Caco-2 (cell line): ENCODE data around the gene RAB23. TPM values are rescaled to one million over a fixed set of nuclear protein-coding genes. Genes with fewer than 3 reads are reported as not detected.

Experiments
- BruUV-seq: library from RNA; stranded (reverse); fragments of 400-500 nt; replicated peaks from 2 replicates; lab custom pipeline; 2021; lab: Mats Ljungman, UMichigan
- CTCF ChIA-PET: fragments of 300-600 bp; sonication (Branson Sonifier 250); formaldehyde crosslinking; loops from one replicate; lab custom pipeline; 2022; ENCODE audit warnings: antibody characterized with exemption; lab: Charles Lee
- POLR2A ChIA-PET: fragments of 300-600 bp; sonication (Branson Sonifier 250); formaldehyde crosslinking; loops from one replicate; lab custom pipeline; 2022; ENCODE audit warnings: antibody characterized with exemption; lab: Charles Lee
- DNase-seq, 2 experiments: peaks; one replicate each; pipeline versions ENCODE4 v3.0.0 to v3.0.0-alpha.2; 2020 to 2022
- H3K27me3 ChIP-seq: replicated peaks from 2 replicates; pipeline ENCODE4 v1.6.0; 2011; ENCODE audit warnings: low read length; ENCODE audit not compliant: control insufficient read depth, insufficient read depth
- H3K36me3 ChIP-seq: 2 replicates; pipeline ENCODE4 v1.5.1; 2011; ENCODE audit warnings: low read length; ENCODE audit not compliant: control insufficient read depth, insufficient read depth
- H3K4me1 ChIP-seq: fragments of 250-450 bp; sonication (Bioruptor Pico); 2 replicates; pipeline ENCODE4 v1.5.1; 2020; ENCODE audit warnings: mild to moderate bottlenecking
- H3K4me3 ChIP-seq: 2 replicates; pipeline ENCODE4 v1.5.1; 2011; ENCODE audit warnings: low read depth, mild to moderate bottlenecking, control low read depth, low read length
- H3K9me3 ChIP-seq: fragments of 250-450 bp; sonication (Bioruptor Pico); 2 replicates; pipeline ENCODE4 v1.5.1; 2020; ENCODE audit warnings: mild to moderate bottlenecking, moderate library complexity
- H3K27ac Mint-ChIP-seq: one replicate; pipeline ENCODE4 v1.8.0; 2022; ENCODE audit warnings: mixed read lengths; ENCODE audit not compliant: unreplicated experiment
- H3K27me3 Mint-ChIP-seq: one replicate; pipeline ENCODE4 v1.8.0; 2022; ENCODE audit warnings: mixed read lengths; ENCODE audit not compliant: insufficient read depth, unreplicated experiment
- H3K36me3 Mint-ChIP-seq: one replicate; pipeline ENCODE4 v1.8.0; 2022; ENCODE audit warnings: mild to moderate bottlenecking, mixed read lengths; ENCODE audit not compliant: insufficient read depth, unreplicated experiment
- H3K4me1 Mint-ChIP-seq: one replicate; pipeline ENCODE4 v1.8.0; 2022; ENCODE audit warnings: low read depth, mixed read lengths; ENCODE audit not compliant: unreplicated experiment
- H3K4me3 Mint-ChIP-seq: one replicate; pipeline ENCODE4 v1.8.0; 2022; ENCODE audit warnings: mild to moderate bottlenecking, moderate library complexity, mixed read lengths; ENCODE audit not compliant: unreplicated experiment
- H3K9me3 Mint-ChIP-seq: one replicate; pipeline ENCODE4 v1.8.0; 2022; ENCODE audit warnings: mixed read lengths; ENCODE audit not compliant: unreplicated experiment
- intact Hi-C: fragments of 100-400 bp; cut with micrococcal nuclease; formaldehyde crosslinking; loops from one replicate; pipeline ENCODE4 v1.10.0; 2022; ENCODE audit not compliant: unreplicated experiment
- total RNA-seq: library from RNA; stranded (reverse); gene quantifications from 2 replicates; pipeline ENCODE4 v1.2.3, GENCODE V29; 2022
- TF ChIP-seq, protein P1 (sequence below), 2 experiments: fragments of 200-600 bp in 1 of 2; IDR thresholded peaks; 1 replicate in 1 of 2; 2 replicates in 1 of 2; pipeline versions ENCODE4 v1.5.1 to v1.8.0; 2011 to 2022; ENCODE audit warnings: antibody characterized with exemption in 1 of 2, control low read depth in 1 of 2, inconsistent platforms in 1 of 2, low read depth in 1 of 2, low read length in 1 of 2, mild to moderate bottlenecking in 1 of 2, moderate library complexity in 1 of 2; ENCODE audit not compliant: insufficient read depth in 1 of 2, severe bottlenecking in 1 of 2, unreplicated experiment in 1 of 2

Gene RAB23
- total RNA-seq, 1 experiment from 2014 or later: 13.7 TPM

DNA sequence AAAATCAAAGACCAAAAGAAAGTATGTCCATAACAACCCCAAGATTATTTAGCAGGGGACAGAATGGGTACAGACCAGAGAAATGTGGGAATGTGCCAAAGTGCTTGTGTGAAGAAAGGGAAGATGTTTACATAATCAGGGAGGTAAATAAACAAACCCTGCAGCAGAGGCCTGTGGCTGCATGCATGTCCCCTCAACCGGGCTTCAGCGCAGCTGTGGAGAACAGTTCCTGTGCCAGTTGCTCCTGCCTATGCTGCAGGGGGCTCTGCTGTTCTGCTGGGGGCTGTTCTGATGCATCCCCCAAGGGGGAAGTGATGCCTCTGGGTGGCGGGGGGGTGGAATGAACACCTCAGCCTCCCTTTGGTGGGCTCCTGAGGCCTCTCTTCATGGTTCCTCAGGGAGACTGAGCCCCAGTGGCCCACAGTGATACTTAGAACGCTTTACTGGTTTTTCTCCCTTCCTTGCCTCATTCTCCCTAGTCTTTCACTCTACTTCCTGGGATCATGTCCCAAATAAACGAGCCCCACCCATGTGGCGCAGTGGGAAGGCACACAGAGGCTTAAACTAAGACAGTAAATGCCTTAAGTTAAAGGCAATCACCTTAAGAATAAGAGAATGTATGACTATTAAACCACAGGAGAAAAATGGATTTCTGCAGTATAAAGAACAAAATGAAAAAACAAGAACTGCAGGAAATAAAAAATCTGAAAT lies 23.0 kb downstream of the RAB23 start:
- H3K4me3 ChIP-seq: no peak overlapping the region
- CTCF ChIA-PET: no interaction called here
- no peaks in the 10 kb centered on the region for H3K4me1 ChIP-seq
- H3K9me3 ChIP-seq: no peaks in the 10 kb centered on the region
- H3K27ac Mint-ChIP-seq: no peak overlapping the region
- no peaks in the 10 kb centered on the region for H3K36me3 ChIP-seq
- DNase-seq: no peak
- no TSS peak for BruUV-seq
- intact Hi-C loops: no loop called here
- no peaks in the 10 kb centered on the region for H3K27me3 Mint-ChIP-seq
- H3K27me3 ChIP-seq: no peaks in the 10 kb centered on the region
- POLR2A ChIA-PET: interaction anchor here (0.7 kb wide), 1 partner anchor 10 kb away, joined by 3 read pairs; no protein-coding TSS in a partner anchor
- H3K4me3 Mint-ChIP-seq: no peak overlapping the region
- peaks cover 7% of the 10 kb centered on the region for H3K36me3 Mint-ChIP-seq
- TF ChIP-seq, protein P1, sequence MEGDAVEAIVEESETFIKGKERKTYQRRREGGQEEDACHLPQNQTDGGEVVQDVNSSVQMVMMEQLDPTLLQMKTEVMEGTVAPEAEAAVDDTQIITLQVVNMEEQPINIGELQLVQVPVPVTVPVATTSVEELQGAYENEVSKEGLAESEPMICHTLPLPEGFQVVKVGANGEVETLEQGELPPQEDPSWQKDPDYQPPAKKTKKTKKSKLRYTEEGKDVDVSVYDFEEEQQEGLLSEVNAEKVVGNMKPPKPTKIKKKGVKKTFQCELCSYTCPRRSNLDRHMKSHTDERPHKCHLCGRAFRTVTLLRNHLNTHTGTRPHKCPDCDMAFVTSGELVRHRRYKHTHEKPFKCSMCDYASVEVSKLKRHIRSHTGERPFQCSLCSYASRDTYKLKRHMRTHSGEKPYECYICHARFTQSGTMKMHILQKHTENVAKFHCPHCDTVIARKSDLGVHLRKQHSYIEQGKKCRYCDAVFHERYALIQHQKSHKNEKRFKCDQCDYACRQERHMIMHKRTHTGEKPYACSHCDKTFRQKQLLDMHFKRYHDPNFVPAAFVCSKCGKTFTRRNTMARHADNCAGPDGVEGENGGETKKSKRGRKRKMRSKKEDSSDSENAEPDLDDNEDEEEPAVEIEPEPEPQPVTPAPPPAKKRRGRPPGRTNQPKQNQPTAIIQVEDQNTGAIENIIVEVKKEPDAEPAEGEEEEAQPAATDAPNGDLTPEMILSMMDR (IDR thresholded peaks at IDR 0.05; ENCODE audit: insufficient read depth in 1 of 2, low read depth in 1 of 2, low read length in 1 of 2, severe bottlenecking in 1 of 2, unreplicated experiment in 1 of 2): no peak
- H3K4me1 Mint-ChIP-seq: no peaks in the 10 kb centered on the region
- H3K9me3 Mint-ChIP-seq: no peaks in the 10 kb centered on the region

DNA sequence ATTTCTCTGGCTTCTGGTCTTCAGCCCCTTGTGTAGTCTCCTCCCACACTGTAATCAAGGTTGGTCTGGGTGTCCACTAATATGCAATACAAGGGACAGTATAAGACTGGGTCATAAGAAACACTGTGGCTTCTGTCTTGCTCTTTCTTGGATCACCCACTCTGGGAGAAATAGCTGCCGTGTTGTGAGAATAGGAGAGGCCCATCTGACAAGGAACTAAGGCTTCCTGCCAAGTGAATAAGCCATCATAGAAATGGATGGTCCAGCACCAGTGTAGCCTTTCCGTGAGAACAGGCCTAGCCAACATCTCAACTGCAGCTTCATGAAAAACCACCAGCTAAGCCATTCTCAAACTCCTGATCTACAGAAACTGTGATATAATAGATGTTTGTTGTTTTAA lies 26.6 kb downstream of the RAB23 start:
- ChIA-PET POLR2A (no interaction called here), CTCF (no interaction called here)
- Histone ChIP-seq H3K4me1 (no peaks in the 10 kb centered on the region), H3K4me3 (no peak overlapping the region), H3K36me3 (no peaks in the 10 kb centered on the region), H3K9me3 (no peaks in the 10 kb centered on the region), H3K27me3 (no peaks in the 10 kb centered on the region)
- peaks cover 26% of the 10 kb centered on the region for H3K36me3 Mint-ChIP-seq
- no peaks in the 10 kb centered on the region for H3K9me3 Mint-ChIP-seq
- no peaks in the 10 kb centered on the region for H3K27me3 Mint-ChIP-seq
- intact Hi-C loops: no loop called here
- no peaks in the 10 kb centered on the region for H3K4me1 Mint-ChIP-seq
- H3K4me3 Mint-ChIP-seq: no peak overlapping the region
- H3K27ac Mint-ChIP-seq: no peak overlapping the region
- DNase-seq: no peak
- TF ChIP-seq, protein P1 (IDR thresholded peaks at IDR 0.05; ENCODE audit: insufficient read depth in 1 of 2, low read depth in 1 of 2, low read length in 1 of 2, severe bottlenecking in 1 of 2, unreplicated experiment in 1 of 2): no peak
- BruUV-seq: no TSS peak

- H3K36me3 Mint-ChIP-seq: peaks cover 28% of the 10 kb centered on the region
- Histone ChIP-seq H3K4me3 (no peak overlapping the region), H3K36me3 (no peaks in the 10 kb centered on the region), H3K4me1 (no peaks in the 10 kb centered on the region), H3K9me3 (no peaks in the 10 kb centered on the region), H3K27me3 (no peaks in the 10 kb centered on the region)
- DNase-seq: no peak
- BruUV-seq: no TSS peak
- ChIA-PET POLR2A (no interaction called here), CTCF (no interaction called here)
- no peak overlapping the region for H3K27ac Mint-ChIP-seq
- H3K4me1 Mint-ChIP-seq: no peaks in the 10 kb centered on the region
- intact Hi-C loops: loop anchor here (5.0 kb wide), 1 partner anchor 74 kb away; no protein-coding TSS in a partner anchor
- no peaks in the 10 kb centered on the region for H3K9me3 Mint-ChIP-seq
- TF ChIP-seq, protein P1 (IDR thresholded peaks at IDR 0.05; ENCODE audit: insufficient read depth in 1 of 2, low read depth in 1 of 2, low read length in 1 of 2, severe bottlenecking in 1 of 2, unreplicated experiment in 1 of 2): no peak
- H3K27me3 Mint-ChIP-seq: no peaks in the 10 kb centered on the region
- H3K4me3 Mint-ChIP-seq: no peak overlapping the region
Observed at GRCh38 chr6:57193177-57193576, 28.9 kb downstream of the RAB23 start.
